A549 treated with Mapracorat at 1 μM for 4 hours (cell line): ENCODE data around the gene GRPR. TPM values are rescaled to one million over a fixed set of nuclear protein-coding genes. Genes with fewer than 3 reads are reported as not detected.

ENCODE experiments used
- total RNA-seq: library from RNA; stranded (reverse); fragments of 200-300 nt; extraction: Qiagen RNA extraction; gene quantifications from 5 replicates; pipeline ENCODE4 v1.2.3, GENCODE V29; 2022

GRPR gene
- 0.06 TPM in 1 of 5 replicates, not detected in the others for total RNA-seq

DNA sequence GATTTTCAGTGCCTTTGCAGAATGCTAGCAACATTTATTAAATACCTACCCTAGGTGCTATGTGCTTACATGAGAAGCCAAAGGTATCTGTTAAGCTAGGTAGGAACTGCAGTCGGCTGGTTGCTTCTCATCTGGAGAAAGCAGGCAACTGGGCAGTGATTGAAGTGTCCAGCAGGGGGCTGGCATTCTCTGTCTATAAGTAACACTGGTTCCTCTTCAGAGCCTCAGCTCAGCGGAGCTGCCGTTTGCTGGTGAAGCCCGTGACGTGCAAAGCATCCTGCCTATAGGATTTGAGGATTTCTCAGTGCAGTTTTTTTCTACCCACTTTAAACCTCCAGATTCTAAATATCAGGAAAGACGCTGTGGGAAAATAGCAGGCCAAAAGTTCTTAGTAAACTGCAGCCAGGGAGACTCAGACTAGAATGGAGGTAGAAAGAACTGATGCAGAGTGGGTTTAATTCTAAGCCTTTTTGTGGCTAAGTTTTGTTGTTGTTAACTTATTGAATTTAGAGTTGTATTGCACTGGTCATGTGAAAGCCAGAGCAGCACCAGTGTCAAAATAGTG is at the start of gene GRPR:
Gene GRPR (plus strand): TSS at position 344 of the 565 bp plus-strand sequence. CDS start 389 bp downstream, outside the sequence.

GRCh38 chrX:16167181-16167580 is 43.8 kb downstream of the GRPR start, which contains the start of gene MAGEB17:
Gene MAGEB17 (plus strand): TSS chrX:16167481. CDS start chrX:16170383, 2,902 bp downstream.

Other genes starting within 250 kb of the GRPR start
- gene MAGEB17, start 43.9 kb downstream of the GRPR start, total RNA-seq: not detected in 5 replicates